ENCODE measurements around the gene VWA3A. TPM values are rescaled to one million over a fixed set of nuclear protein-coding genes. Genes with fewer than 3 reads are reported as not detected.
A peak's percentile ranks its signal among the peaks of the same experiment; 100 is the strongest.

VWA3A gene
- total RNA-seq, 3 donors from 2014 or later (not counting 1 experiment from before 2014, with no cell fraction given) = 0.28 to 0.39 (median 0.35) TPM

- WGBS (ENCODE audit: insufficient coverage) = 85% methylated on average over 10 of the region's 11 CpGs
- Mint-ChIP-seq H3K4me1 (no peaks in the 10 kb centered on the region), H3K27ac (no peak overlapping the region), H3K9me3 (no peaks in the 10 kb centered on the region), H3K27me3 (ENCODE audit: low read depth in 2 of 2) (peaks cover 0 to 3% of the 10 kb centered on the region in 2 donors), H3K36me3 (no peaks in the 10 kb centered on the region), H3K4me3 (no peak overlapping the region)
- H3K4me3 ChIP-seq (ENCODE audit: low read length) = no peak overlapping the region
- H3K4me1 ChIP-seq (ENCODE audit: control insufficient read depth, insufficient read depth, low read length) = no peaks in the 10 kb centered on the region
- H3K27ac ChIP-seq (ENCODE audit: low read length) = no peak overlapping the region
- DNase-seq = no peak
- intact Hi-C loops (cut with micrococcal nuclease) = no loop called here
- H3K9me3 ChIP-seq (ENCODE audit: control insufficient read depth, insufficient read depth, low read length) = no peaks in the 10 kb centered on the region
- H3K27me3 ChIP-seq (ENCODE audit: control insufficient read depth, insufficient read depth, low read length) = no peaks in the 10 kb centered on the region
- H3K36me3 ChIP-seq (ENCODE audit: control insufficient read depth, insufficient read depth, low read length) = no peaks in the 10 kb centered on the region
- no peak for TF ChIP-seq CTCF (IDR thresholded peaks at IDR 0.05)
- ATAC-seq = no peak
Measured at GRCh38 chr16:22181426-22181825, 89.1 kb downstream of the VWA3A start.

GRCh38 chr16:22181843-22182242 is 89.5 kb downstream of the VWA3A start:
- H3K9me3 Mint-ChIP-seq = no peaks in the 10 kb centered on the region
- Histone ChIP-seq H3K27ac (ENCODE audit: low read length) (no peak overlapping the region), H3K36me3 (ENCODE audit: control insufficient read depth, insufficient read depth, low read length) (no peaks in the 10 kb centered on the region), H3K4me3 (ENCODE audit: low read length) (no peak overlapping the region), H3K9me3 (ENCODE audit: control insufficient read depth, insufficient read depth, low read length) (no peaks in the 10 kb centered on the region), H3K27me3 (ENCODE audit: control insufficient read depth, insufficient read depth, low read length) (no peaks in the 10 kb centered on the region), H3K4me1 (ENCODE audit: control insufficient read depth, insufficient read depth, low read length) (no peaks in the 10 kb centered on the region)
- ATAC-seq = no peak
- H3K4me3 Mint-ChIP-seq = no peak overlapping the region
- no peak for TF ChIP-seq CTCF (IDR thresholded peaks at IDR 0.05)
- H3K27me3 Mint-ChIP-seq (ENCODE audit: low read depth in 2 of 2) = peaks cover 0 to 3% of the 10 kb centered on the region in 2 donors
- no peaks in the 10 kb centered on the region for H3K4me1 Mint-ChIP-seq
- no peak for DNase-seq
- no peak overlapping the region for H3K27ac Mint-ChIP-seq
- intact Hi-C loops (cut with micrococcal nuclease) = no loop called here
- 85% methylated on average over 6 of the region's 7 CpGs for WGBS (ENCODE audit: insufficient coverage)
- no peaks in the 10 kb centered on the region for H3K36me3 Mint-ChIP-seq

- Histone ChIP-seq H3K9me3 (ENCODE audit: control insufficient read depth, insufficient read depth, low read length) (no peaks in the 10 kb centered on the region), H3K36me3 (ENCODE audit: control insufficient read depth, insufficient read depth, low read length) (no peaks in the 10 kb centered on the region), H3K27ac (ENCODE audit: low read length) (no peak overlapping the region), H3K4me1 (ENCODE audit: control insufficient read depth, insufficient read depth, low read length) (peaks cover 3% of the 10 kb centered on the region), H3K4me3 (ENCODE audit: low read length) (no peak overlapping the region), H3K27me3 (ENCODE audit: control insufficient read depth, insufficient read depth, low read length) (no peaks in the 10 kb centered on the region)
- Mint-ChIP-seq H3K9me3 (no peaks in the 10 kb centered on the region), H3K27me3 (ENCODE audit: low read depth in 2 of 2) (peaks cover 0 to 3% of the 10 kb centered on the region in 2 donors), H3K27ac (no peak overlapping the region), H3K4me1 (peaks cover 5% of the 10 kb centered on the region in 2 donors), H3K36me3 (no peaks in the 10 kb centered on the region), H3K4me3 (no peak overlapping the region)
- intact Hi-C loops (cut with micrococcal nuclease) = no loop called here
- no peak for TF ChIP-seq CTCF (IDR thresholded peaks at IDR 0.05)
- WGBS (ENCODE audit: insufficient coverage) = 93% methylated on average over 5 of the region's 5 CpGs
- ATAC-seq (no peak), DNase-seq (no peak)
Measured at GRCh38 chr16:22183335-22183734, 91.0 kb downstream of the VWA3A start.

- H3K4me3 Mint-ChIP-seq = no peak overlapping the region
- no peak for ATAC-seq
- intact Hi-C loops (cut with micrococcal nuclease) = no loop called here
- H3K9me3 ChIP-seq (ENCODE audit: control insufficient read depth, insufficient read depth, low read length) = no peaks in the 10 kb centered on the region
- no peak overlapping the region for H3K4me3 ChIP-seq (ENCODE audit: low read length)
- 83% methylated on average over 10 of the region's 11 CpGs for WGBS (ENCODE audit: insufficient coverage)
- no peak overlapping the region for H3K27ac Mint-ChIP-seq
- peaks cover 11% of the 10 kb centered on the region for H3K4me1 ChIP-seq (ENCODE audit: control insufficient read depth, insufficient read depth, low read length)
- no peak overlapping the region for H3K27ac ChIP-seq (ENCODE audit: low read length)
- peaks cover 12% of the 10 kb centered on the region in 2 donors for H3K4me1 Mint-ChIP-seq
- no peaks in the 10 kb centered on the region for H3K27me3 ChIP-seq (ENCODE audit: control insufficient read depth, insufficient read depth, low read length)
- DNase-seq = peak in 1 of 2 donors; percentile 59
- no peaks in the 10 kb centered on the region for H3K9me3 Mint-ChIP-seq
- TF ChIP-seq CTCF (IDR thresholded peaks at IDR 0.05) = no peak
- H3K36me3 Mint-ChIP-seq = no peaks in the 10 kb centered on the region
- no peaks in the 10 kb centered on the region for H3K36me3 ChIP-seq (ENCODE audit: control insufficient read depth, insufficient read depth, low read length)
- peaks cover 0 to 3% of the 10 kb centered on the region in 2 donors for H3K27me3 Mint-ChIP-seq (ENCODE audit: low read depth in 2 of 2)
Measured at GRCh38 chr16:22183901-22184614, 91.7 kb downstream of the VWA3A start.

Data from natural killer cell (primary cell).